SK-N-MC (cell line): Measurements from ENCODE around the gene NR3C1.

Source experiments
- EZH2 ChIP-seq: fragments of 200-600 bp; sonication (generic); IDR thresholded peaks from one replicate; pipeline ENCODE4 v1.6.1; 2017; ENCODE audit warnings: antibody characterized with exemption
- FOXP2 ChIP-seq: optimal IDR thresholded peaks from 2 replicates; pipeline ENCODE3; 2011; ENCODE audit warnings: mild to moderate bottlenecking, moderate library complexity; ENCODE audit not compliant: insufficient read depth; ENCODE audit errors: extremely low read length, control extremely low read depth
- POLR2AphosphoS5 ChIP-seq: IDR thresholded peaks from 2 replicates; pipeline ENCODE4 v1.6.1; 2012; ENCODE audit warnings: mild to moderate bottlenecking, low read depth, low read length, borderline replicate concordance

DNA sequence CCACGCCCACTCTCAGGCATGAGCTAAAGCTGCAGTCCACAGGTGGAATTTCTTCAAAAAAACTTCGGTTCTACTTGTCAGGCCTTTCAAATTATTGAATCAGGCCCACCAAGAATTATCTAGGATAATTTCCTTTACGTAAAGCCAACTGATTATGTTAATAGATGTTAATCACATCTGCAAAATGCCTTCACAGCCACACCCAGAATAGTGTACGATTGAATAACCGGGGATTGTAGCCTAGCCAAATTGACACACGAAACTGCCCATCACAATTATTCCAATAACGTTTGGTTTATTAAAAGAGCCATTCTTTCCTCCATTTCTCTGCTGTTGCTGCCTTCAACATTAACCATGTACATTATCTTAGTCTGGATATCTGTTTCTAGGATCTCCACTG lies 148.7 kb downstream of the NR3C1 start:
- no peak for TF ChIP-seq POLR2AphosphoS5
- no peak for TF ChIP-seq EZH2
- no peak for TF ChIP-seq FOXP2
